Lung (tissue), 12 donors: ENCODE measurements around the gene RBP3. TPM values are rescaled to one million over a fixed set of nuclear protein-coding genes. Genes with fewer than 3 reads are reported as not detected.

Experiments
- ATAC-seq: fragments of 200-7000 bp; cut with Tn5 transposase; one replicate; pipeline ENCODE4 v1.9.1; 2020; ENCODE audit warnings: moderate number of reproducible peaks; ENCODE audit not compliant: insufficient read depth, low FRiP score
- DNase-seq, 3 donors: peaks; one replicate each; pipeline ENCODE4 v3.0.0-alpha.2; 2013 to 2017
- H3K27ac ChIP-seq, 2 donors: one replicate each; pipeline ENCODE4 v1.5.1; 2013; ENCODE audit warnings: mild to moderate bottlenecking in 2 of 2, moderate library complexity in 2 of 2, control low read depth in 1 of 2, inconsistent platforms in 1 of 2, low read depth in 1 of 2, low read length in 1 of 2
- H3K27me3 ChIP-seq, 3 donors: one replicate each; pipeline ENCODE4 v1.5.1; 2013; ENCODE audit warnings: low read length in 2 of 3; ENCODE audit not compliant: control insufficient read depth in 3 of 3, insufficient read depth in 3 of 3
- H3K36me3 ChIP-seq, 4 donors: one replicate each; pipeline ENCODE4 v1.5.1; 2013; ENCODE audit warnings: low read length in 4 of 4, mild to moderate bottlenecking in 1 of 4, moderate library complexity in 1 of 4; ENCODE audit not compliant: control insufficient read depth in 4 of 4, insufficient read depth in 4 of 4
- H3K4me1 ChIP-seq, 5 donors: one replicate each; pipeline ENCODE4 v1.5.1; 2013; ENCODE audit warnings: low read length in 5 of 5, mild to moderate bottlenecking in 2 of 5, moderate library complexity in 1 of 5; ENCODE audit not compliant: control insufficient read depth in 5 of 5, insufficient read depth in 5 of 5
- H3K4me3 ChIP-seq: one replicate; pipeline ENCODE4 v1.5.1; 2013; ENCODE audit warnings: mild to moderate bottlenecking, control low read depth, moderate library complexity
- H3K9ac ChIP-seq, 2 donors: one replicate each; pipeline ENCODE4 v1.5.1; 2013; ENCODE audit warnings: low read length in 2 of 2, control low read depth in 1 of 2; ENCODE audit not compliant: insufficient read depth in 1 of 2
- H3K9me3 ChIP-seq, 4 donors: one replicate each; pipeline ENCODE4 v1.5.1; 2013; ENCODE audit warnings: low read length in 3 of 4, mild to moderate bottlenecking in 1 of 4, moderate library complexity in 1 of 4; ENCODE audit not compliant: control insufficient read depth in 4 of 4, insufficient read depth in 3 of 4
- WGBS, 2 donors: extraction: QIAGEN DNeasy Blood & Tissue Kit; methylation state at CpG; one replicate each; pipeline ENCODE4 v1.1.7; 2013; 5-methylcytosine and 5-hydroxymethylcytosine counted together
- polyA plus RNA-seq, 2 donors: library from polyadenylated mRNA; stranded (reverse); fragments of 200-250 nt; gene quantifications; one replicate each; pipeline ENCODE4 v1.2.1, GENCODE V29; 2013
- total RNA-seq, 2 donors: library from RNA; depleted of rRNA in 1 of 2; stranded (reverse); fragments of >200 nt in 1 of 2; gene quantifications; one replicate each; pipeline ENCODE4 v1.2.1, GENCODE V29; 2014 to 2021
- TF ChIP-seq, protein P1 (sequence below): IDR thresholded peaks from 2 replicates; pipeline ENCODE4 v1.5.1; 2012; ENCODE audit warnings: mild to moderate bottlenecking; ENCODE audit errors: control extremely low read depth, extremely low read depth
- donor health status: control.
- donor health status: control.
- donor health status: Bipolar disorder and iron deficiency.
- donor health status: healthy.
- donor health status: DM: yes; HTN: yes; CAD: no.

Gene RBP3
- total and polyA plus RNA-seq, 4 donors: 0.01 TPM; not detected in 3

DNA sequence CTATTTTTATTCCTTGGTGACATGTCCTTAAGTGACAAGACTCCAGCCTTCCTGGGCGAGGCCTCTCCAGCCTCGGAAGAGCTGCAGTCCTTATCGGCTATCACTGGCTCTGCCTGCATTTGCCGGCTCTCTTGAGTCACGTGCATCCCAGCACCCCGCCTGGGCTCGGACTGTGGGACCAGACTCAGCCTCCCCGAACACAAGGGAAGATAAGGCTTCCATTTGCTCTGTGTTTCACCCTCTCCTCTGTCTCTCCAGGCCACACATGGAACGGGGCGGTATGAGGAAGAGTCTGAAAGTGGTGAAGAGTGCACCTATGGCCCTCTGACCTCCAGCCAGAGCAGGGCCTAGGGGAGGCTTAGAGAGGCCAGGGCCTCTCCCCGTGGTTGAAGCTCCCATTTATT, 21.2 kb upstream of the RBP3 start:
- TF ChIP-seq, protein P1, sequence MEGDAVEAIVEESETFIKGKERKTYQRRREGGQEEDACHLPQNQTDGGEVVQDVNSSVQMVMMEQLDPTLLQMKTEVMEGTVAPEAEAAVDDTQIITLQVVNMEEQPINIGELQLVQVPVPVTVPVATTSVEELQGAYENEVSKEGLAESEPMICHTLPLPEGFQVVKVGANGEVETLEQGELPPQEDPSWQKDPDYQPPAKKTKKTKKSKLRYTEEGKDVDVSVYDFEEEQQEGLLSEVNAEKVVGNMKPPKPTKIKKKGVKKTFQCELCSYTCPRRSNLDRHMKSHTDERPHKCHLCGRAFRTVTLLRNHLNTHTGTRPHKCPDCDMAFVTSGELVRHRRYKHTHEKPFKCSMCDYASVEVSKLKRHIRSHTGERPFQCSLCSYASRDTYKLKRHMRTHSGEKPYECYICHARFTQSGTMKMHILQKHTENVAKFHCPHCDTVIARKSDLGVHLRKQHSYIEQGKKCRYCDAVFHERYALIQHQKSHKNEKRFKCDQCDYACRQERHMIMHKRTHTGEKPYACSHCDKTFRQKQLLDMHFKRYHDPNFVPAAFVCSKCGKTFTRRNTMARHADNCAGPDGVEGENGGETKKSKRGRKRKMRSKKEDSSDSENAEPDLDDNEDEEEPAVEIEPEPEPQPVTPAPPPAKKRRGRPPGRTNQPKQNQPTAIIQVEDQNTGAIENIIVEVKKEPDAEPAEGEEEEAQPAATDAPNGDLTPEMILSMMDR: no peak
- no peak overlapping the region for H3K4me3 ChIP-seq
- DNase-seq: no peak
- no peak overlapping the region for H3K27ac ChIP-seq
- no peaks in the 10 kb centered on the region for H3K27me3 ChIP-seq
- H3K4me1 ChIP-seq: peaks cover 0 to 22% (median 4%) of the 10 kb centered on the region in 5 donors
- H3K9ac ChIP-seq: no peak overlapping the region
- no peaks in the 10 kb centered on the region for H3K36me3 ChIP-seq
- ATAC-seq: no peak
- 76 to 92% methylated on average over 11 of the region's 11 CpGs for WGBS, 2 donors
- H3K9me3 ChIP-seq: peaks cover 0 to 4% (median 0%) of the 10 kb centered on the region in 4 donors

DNA sequence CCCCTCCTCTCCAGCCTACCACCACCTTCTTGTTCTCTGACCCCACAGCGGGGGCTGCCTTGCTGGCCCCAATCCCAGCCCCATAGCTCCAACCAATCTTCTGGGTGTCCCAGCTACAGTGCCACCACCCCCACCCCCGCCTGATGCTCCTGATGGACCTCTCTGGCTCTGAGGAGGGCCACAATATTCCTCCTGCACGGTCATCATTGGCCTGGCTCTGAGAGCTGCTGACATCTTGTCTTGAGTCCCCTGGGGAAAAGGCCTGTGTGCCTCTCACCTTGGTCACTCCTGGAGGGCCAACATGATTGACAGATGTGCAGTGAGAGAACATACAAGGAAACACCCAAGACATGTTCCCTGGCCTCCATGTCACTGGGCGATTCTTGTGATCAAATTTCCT, 18.3 kb upstream of the RBP3 start:
- Histone ChIP-seq H3K4me1 (peaks cover 0 to 4% (median 0%) of the 10 kb centered on the region in 5 donors), H3K9me3 (peaks cover 0 to 4% (median 0%) of the 10 kb centered on the region in 4 donors), H3K27me3 (peaks cover 0 to 3% (median 0%) of the 10 kb centered on the region in 3 donors), H3K4me3 (no peak overlapping the region), H3K36me3 (no peaks in the 10 kb centered on the region), H3K27ac (no peak overlapping the region), H3K9ac (no peak overlapping the region)
- TF ChIP-seq, protein P1: no peak
- ATAC-seq (no peak), DNase-seq (no peak)
- 93 to 97% methylated on average over 4 of the region's 4 CpGs for WGBS, 2 donors

DNA sequence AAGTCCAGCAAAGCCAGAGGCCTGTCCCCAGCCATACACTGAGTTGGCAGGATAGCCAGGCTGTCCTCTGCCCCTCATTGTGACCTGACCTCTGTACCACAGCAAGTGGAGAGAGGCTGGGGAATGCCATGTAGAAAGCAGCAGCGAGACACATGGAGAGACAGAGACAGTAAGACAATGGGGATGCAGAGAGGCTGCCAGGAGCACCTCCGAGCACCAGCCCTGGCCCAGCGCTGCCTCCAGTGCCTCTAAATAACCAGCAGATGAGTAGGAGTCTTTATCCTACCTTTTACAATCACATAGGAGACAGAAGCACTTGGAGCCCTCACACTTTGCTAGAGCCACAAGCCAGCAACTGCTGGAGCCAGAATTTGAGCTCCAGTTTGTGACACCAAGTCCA, 17.8 kb upstream of the RBP3 start:
- peaks cover 0 to 4% (median 0%) of the 10 kb centered on the region in 5 donors for H3K4me1 ChIP-seq
- H3K36me3 ChIP-seq: no peaks in the 10 kb centered on the region
- H3K27ac ChIP-seq: no peak overlapping the region
- H3K4me3 ChIP-seq: no peak overlapping the region
- ATAC-seq: no peak
- H3K9ac ChIP-seq: no peak overlapping the region
- H3K27me3 ChIP-seq: peaks cover 0 to 3% (median 0%) of the 10 kb centered on the region in 3 donors
- TF ChIP-seq, protein P1: no peak
- 90 to 100% methylated on average over 3 of the region's 3 CpGs for WGBS, 2 donors
- H3K9me3 ChIP-seq: peaks cover 0 to 2% (median 0%) of the 10 kb centered on the region in 4 donors
- no peak for DNase-seq

DNA sequence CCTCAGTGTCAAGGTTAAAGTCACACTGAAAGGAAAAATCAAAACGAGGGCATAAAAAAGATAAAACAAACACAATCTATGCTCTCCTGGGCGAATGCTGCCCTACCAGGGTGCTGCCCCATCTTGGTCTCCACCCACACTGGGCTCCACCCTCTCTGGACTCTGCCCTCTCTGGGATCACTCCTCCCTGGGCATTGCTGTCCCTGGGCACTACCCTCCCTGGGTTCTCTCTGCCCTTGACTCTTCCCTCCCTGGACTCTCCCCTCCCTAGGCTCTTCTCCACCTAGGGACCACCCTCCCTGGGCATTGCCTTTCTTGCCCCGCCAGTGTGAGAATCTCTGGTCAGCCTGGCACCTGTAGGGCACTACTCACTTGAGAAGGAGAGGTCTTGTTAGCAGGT, 17.4 kb upstream of the RBP3 start:
- peaks cover 0 to 2% (median 0%) of the 10 kb centered on the region in 4 donors for H3K9me3 ChIP-seq
- peaks cover 0 to 3% (median 0%) of the 10 kb centered on the region in 3 donors for H3K27me3 ChIP-seq
- DNase-seq (peak in 1 of 3 donors; percentile 11), ATAC-seq (no peak)
- no peaks in the 10 kb centered on the region for H3K36me3 ChIP-seq
- TF ChIP-seq, protein P1: no peak
- WGBS, 2 donors: 68 to 77% methylated on average over 3 of the region's 3 CpGs
- H3K27ac ChIP-seq: no peak overlapping the region
- H3K9ac ChIP-seq: no peak overlapping the region
- H3K4me3 ChIP-seq: no peak overlapping the region
- peaks cover 0 to 4% (median 0%) of the 10 kb centered on the region in 5 donors for H3K4me1 ChIP-seq
